A673 (cell line): ENCODE data around the gene EPHA6.

Experiments
- CTCF ChIP-seq: fragments of 300-800, 200-600 bp; sonication (generic); conservative IDR thresholded peaks from 2 replicates; pipeline ENCODE4 v1.5.1; 2017; ENCODE audit warnings: low read depth, mild to moderate bottlenecking, antibody characterized with exemption, low read length, moderate library complexity, mixed read lengths
- EZH2 ChIP-seq: fragments of 200-600 bp; sonication (generic); IDR thresholded peaks from 2 replicates; pipeline ENCODE4 v1.6.1; 2017; ENCODE audit warnings: borderline replicate concordance, low read depth, mild to moderate bottlenecking, mixed read lengths, antibody characterized with exemption, low read length; ENCODE audit not compliant: poor library complexity, severe bottlenecking

GRCh38 chr3:97131476-97131875, 317.1 kb downstream of the EPHA6 start:
- TF ChIP-seq CTCF, result no peak
- no peak for TF ChIP-seq EZH2
